Hepatocyte (in vitro differentiated cells): Measurements from ENCODE around the gene VPS52. TPM values are rescaled to one million over a fixed set of nuclear protein-coding genes. Genes with fewer than 3 reads are reported as not detected.

Source experiments
- DNase-seq: peaks from one replicate; pipeline ENCODE4 v3.0.0-alpha.2; 2016; ENCODE audit warnings: low spot score
- H2AFZ ChIP-seq: fragments of 200-600 bp; sonication (generic); 2 replicates; pipeline ENCODE4 v1.6.0; 2016; ENCODE audit warnings: antibody characterized with exemption, mild to moderate bottlenecking
- H3K27ac ChIP-seq: fragments of 200-600 bp; sonication (generic); 2 replicates; pipeline ENCODE4 v1.5.1; 2016; ENCODE audit warnings: mild to moderate bottlenecking
- H3K27me3 ChIP-seq: fragments of 200-600 bp; sonication (generic); 2 replicates; pipeline ENCODE4 v1.6.1; 2016
- H3K36me3 ChIP-seq: fragments of 200-600 bp; sonication (generic); replicated peaks from 2 replicates; pipeline ENCODE4 v1.5.1; 2016; ENCODE audit warnings: low read depth; ENCODE audit not compliant: insufficient read depth
- H3K4me1 ChIP-seq: fragments of 200-600 bp; sonication (generic); 2 replicates; pipeline ENCODE4 v1.5.1; 2016; ENCODE audit warnings: mild to moderate bottlenecking, moderate library complexity; ENCODE audit not compliant: insufficient read depth
- H3K4me2 ChIP-seq: fragments of 200-600 bp; sonication (generic); 2 replicates; pipeline ENCODE4 v1.6.0; 2016
- H3K4me3 ChIP-seq: fragments of 200-600 bp; sonication (generic); 2 replicates; pipeline ENCODE4 v1.5.1; 2016; ENCODE audit warnings: mild to moderate bottlenecking
- H3K79me2 ChIP-seq: fragments of 200-600 bp; sonication (generic); 2 replicates; pipeline ENCODE4 v1.6.0; 2017; ENCODE audit warnings: mild to moderate bottlenecking
- H3K9me2 ChIP-seq: fragments of 200-600 bp; sonication (generic); replicated peaks from 2 replicates; pipeline ENCODE4 v1.6.0; 2017; ENCODE audit warnings: mild to moderate bottlenecking; ENCODE audit not compliant: insufficient read depth
- H3K9me3 ChIP-seq: fragments of 200-600 bp; sonication (generic); 2 replicates; pipeline ENCODE4 v1.5.1; 2016; ENCODE audit warnings: low read depth, mild to moderate bottlenecking
- H4K20me1 ChIP-seq: fragments of 200-600 bp; sonication (generic); 2 replicates; pipeline ENCODE4 v1.6.0; 2016; ENCODE audit warnings: mild to moderate bottlenecking; ENCODE audit not compliant: insufficient read depth, poor library complexity, severe bottlenecking
- EZH2 ChIP-seq: fragments of 200-600 bp; sonication (generic); IDR thresholded peaks from 2 replicates; pipeline ENCODE4 v1.6.1; 2016; ENCODE audit warnings: antibody characterized with exemption, mild to moderate bottlenecking, borderline replicate concordance
- EZH2phosphoT487 ChIP-seq: fragments of 200-600 bp; sonication (generic); IDR thresholded peaks from one replicate; pipeline ENCODE4 v1.6.1; 2018; ENCODE audit warnings: antibody characterized with exemption, mild to moderate bottlenecking, low read depth, moderate library complexity; ENCODE audit not compliant: unreplicated experiment, severe bottlenecking
- WGBS: methylation state at CpG from one replicate; pipeline ENCODE4 v1.1.6; 2016; ENCODE audit warnings: low lambda C conversion rate; ENCODE audit errors: missing lambda C conversion rate; 5-methylcytosine and 5-hydroxymethylcytosine counted together
- polyA plus RNA-seq: library from polyadenylated mRNA; unstranded; fragments of >200 nt; fragmentation: Nextera tagmentation; extraction: Ambion mirVana; gene quantifications from 2 replicates; pipeline ENCODE4 v1.2.1, GENCODE V29; 2016
- total RNA-seq: library from RNA; depleted of rRNA; stranded (reverse); fragments of >200 nt; gene quantifications from 2 replicates; pipeline ENCODE4 v1.2.3, GENCODE V29; 2014
- TF ChIP-seq, protein P1 (sequence below): fragments of 200-600 bp; sonication (generic); IDR thresholded peaks from 2 replicates; pipeline ENCODE4 v1.5.1; 2016; ENCODE audit warnings: antibody characterized with exemption, mild to moderate bottlenecking; ENCODE audit not compliant: poor library complexity

Gene VPS52
- total and polyA plus RNA-seq, 2 experiments from 2014 or later: 42.5 to 43.2 TPM

DNA sequence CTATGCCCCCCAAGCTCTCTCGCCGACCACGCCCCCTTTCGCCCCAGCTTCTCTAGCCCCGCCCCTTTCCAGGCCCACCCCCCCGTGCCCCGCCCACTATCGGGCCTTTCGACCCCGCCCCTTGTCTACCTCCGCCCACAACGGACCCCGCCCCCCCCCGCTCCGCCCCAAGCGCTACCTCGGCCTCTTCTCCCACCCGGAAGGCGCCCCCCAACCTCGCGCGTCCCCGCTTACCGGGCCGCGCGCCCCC lies 45.7 kb upstream of the VPS52 start:
- TF ChIP-seq EZH2 (no peak), EZH2phosphoT487 (no peak)
- TF ChIP-seq, protein P1, sequence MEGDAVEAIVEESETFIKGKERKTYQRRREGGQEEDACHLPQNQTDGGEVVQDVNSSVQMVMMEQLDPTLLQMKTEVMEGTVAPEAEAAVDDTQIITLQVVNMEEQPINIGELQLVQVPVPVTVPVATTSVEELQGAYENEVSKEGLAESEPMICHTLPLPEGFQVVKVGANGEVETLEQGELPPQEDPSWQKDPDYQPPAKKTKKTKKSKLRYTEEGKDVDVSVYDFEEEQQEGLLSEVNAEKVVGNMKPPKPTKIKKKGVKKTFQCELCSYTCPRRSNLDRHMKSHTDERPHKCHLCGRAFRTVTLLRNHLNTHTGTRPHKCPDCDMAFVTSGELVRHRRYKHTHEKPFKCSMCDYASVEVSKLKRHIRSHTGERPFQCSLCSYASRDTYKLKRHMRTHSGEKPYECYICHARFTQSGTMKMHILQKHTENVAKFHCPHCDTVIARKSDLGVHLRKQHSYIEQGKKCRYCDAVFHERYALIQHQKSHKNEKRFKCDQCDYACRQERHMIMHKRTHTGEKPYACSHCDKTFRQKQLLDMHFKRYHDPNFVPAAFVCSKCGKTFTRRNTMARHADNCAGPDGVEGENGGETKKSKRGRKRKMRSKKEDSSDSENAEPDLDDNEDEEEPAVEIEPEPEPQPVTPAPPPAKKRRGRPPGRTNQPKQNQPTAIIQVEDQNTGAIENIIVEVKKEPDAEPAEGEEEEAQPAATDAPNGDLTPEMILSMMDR: no peak
- Histone ChIP-seq H3K4me2 (peak overlapping the region; percentile 78), H2AFZ (no peak overlapping the region), H3K9me3 (no peaks in the 10 kb centered on the region), H3K4me1 (peaks cover 15% of the 10 kb centered on the region), H3K4me3 (peak overlapping the region; percentile 24), H3K27ac (peak overlapping the region; percentile 71), H4K20me1 (no peaks in the 10 kb centered on the region), H3K9me2 (no peaks in the 10 kb centered on the region), H3K36me3 (no peaks in the 10 kb centered on the region), H3K27me3 (no peaks in the 10 kb centered on the region), H3K79me2 (peaks cover 32% of the 10 kb centered on the region)
- 0% methylated on average over 16 of the region's 27 CpGs for WGBS
- no peak for DNase-seq

GRCh38 chr6:33316603-33317418 lies 45.1 kb upstream of the VPS52 start:
- Histone ChIP-seq H2AFZ (no peak overlapping the region), H3K36me3 (no peaks in the 10 kb centered on the region), H3K4me3 (peak overlapping the region; percentile 24), H3K4me1 (peaks cover 14% of the 10 kb centered on the region), H3K79me2 (peaks cover 31% of the 10 kb centered on the region), H3K27ac (peak overlapping the region; percentile 35), H3K4me2 (peak overlapping the region; percentile 78), H3K9me2 (no peaks in the 10 kb centered on the region), H3K27me3 (no peaks in the 10 kb centered on the region), H4K20me1 (no peaks in the 10 kb centered on the region), H3K9me3 (no peaks in the 10 kb centered on the region)
- 87% methylated on average over 18 of the region's 19 CpGs for WGBS
- no peak for DNase-seq
- TF ChIP-seq, protein P1: no peak
- no peak for TF ChIP-seq EZH2phosphoT487
- no peak for TF ChIP-seq EZH2

DNA sequence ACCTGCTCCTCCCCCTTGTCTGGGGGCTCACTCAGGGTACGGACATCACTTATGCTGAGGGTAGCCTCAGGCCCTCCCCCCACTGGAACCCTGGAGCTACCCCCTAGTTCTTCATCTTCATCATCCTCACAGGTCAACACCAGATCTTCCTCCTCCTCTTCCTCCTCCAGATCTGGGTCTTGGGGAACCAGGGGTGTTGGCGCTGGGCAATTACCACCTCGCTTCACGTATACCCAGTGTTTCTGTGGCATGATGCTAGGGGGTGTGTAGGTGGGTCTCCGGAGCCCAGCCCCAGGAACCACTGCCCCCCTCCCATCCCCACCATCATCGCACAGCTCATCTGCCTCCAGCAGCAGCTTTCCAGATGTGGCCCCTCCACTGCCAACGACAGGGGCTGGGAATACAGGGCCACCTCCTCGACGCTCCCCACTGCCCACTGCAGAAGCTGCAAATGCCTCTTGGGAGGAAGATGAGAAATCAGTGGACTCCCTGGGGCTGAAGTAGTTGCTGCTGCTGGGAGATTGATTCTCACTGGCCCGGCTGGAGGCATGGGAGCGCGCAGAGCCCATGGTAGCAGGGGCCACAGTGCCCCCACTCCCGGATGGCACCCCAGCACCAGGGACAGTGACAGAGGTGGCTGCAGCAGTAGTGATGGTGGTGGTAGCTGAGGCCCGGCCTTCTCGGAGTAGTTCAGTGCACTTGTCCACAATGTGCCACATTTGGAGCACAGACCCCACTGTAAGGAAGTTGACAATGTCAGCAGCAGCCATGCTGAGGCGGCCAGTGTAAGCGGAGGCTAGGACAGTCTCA lies 44.3 kb upstream of the VPS52 start:
- Histone ChIP-seq H3K27me3 (no peaks in the 10 kb centered on the region), H2AFZ (no peak overlapping the region), H3K4me2 (no peak overlapping the region), H4K20me1 (no peaks in the 10 kb centered on the region), H3K4me3 (no peak overlapping the region), H3K79me2 (peaks cover 31% of the 10 kb centered on the region), H3K27ac (no peak overlapping the region), H3K4me1 (peaks cover 15% of the 10 kb centered on the region), H3K9me2 (no peaks in the 10 kb centered on the region), H3K36me3 (no peaks in the 10 kb centered on the region), H3K9me3 (no peaks in the 10 kb centered on the region)
- 97% methylated on average over 17 of the region's 17 CpGs for WGBS
- TF ChIP-seq EZH2phosphoT487 (no peak), EZH2 (no peak)
- TF ChIP-seq, protein P1: no peak
- DNase-seq: no peak
